Measurements from ENCODE around the gene RASL10B. TPM values are rescaled to one million over a fixed set of nuclear protein-coding genes. Genes with fewer than 3 reads are reported as not detected.

Gene RASL10B
- total and polyA plus RNA-seq, 10 of the 15 experiments (the other 5 are each of a cell fraction or from before 2014, with no cell fraction given): not detected

GRCh38 chr17:35764123-35764991 is 32.9 kb downstream of the RASL10B start (continued):
- TF ChIP-seq ASH2L (IDR thresholded peaks at IDR 0.05; ENCODE audit: borderline replicate concordance, low read depth): no peak
- TF ChIP-seq ZBTB11 (CRISPR knock-in tag; IDR thresholded peaks at IDR 0.05): no peak
- TF ChIP-seq MTA3 (IDR thresholded peaks at IDR 0.05; ENCODE audit: borderline replicate concordance, low read length): no peak
- no peak for TF ChIP-seq SMAD1 (IDR thresholded peaks at IDR 0.05; ENCODE audit: low read depth, partially characterized antibody)
- no peak for TF ChIP-seq USF1 (IDR thresholded peaks at IDR 0.05; ENCODE audit: borderline replicate concordance, extremely low read length, insufficient read depth, low read depth, low read length)
- TF ChIP-seq RUNX3 (IDR thresholded peaks at IDR 0.05; ENCODE audit: low read length): no peak
- TF ChIP-seq TCF7 (IDR thresholded peaks at IDR 0.05; ENCODE audit: borderline replicate concordance): no peak
- TF ChIP-seq PAX8 (IDR thresholded peaks at IDR 0.05): no peak
- TF ChIP-seq KDM1A (IDR thresholded peaks at IDR 0.05; ENCODE audit: borderline replicate concordance): no peak
- TF ChIP-seq, protein P1, sequence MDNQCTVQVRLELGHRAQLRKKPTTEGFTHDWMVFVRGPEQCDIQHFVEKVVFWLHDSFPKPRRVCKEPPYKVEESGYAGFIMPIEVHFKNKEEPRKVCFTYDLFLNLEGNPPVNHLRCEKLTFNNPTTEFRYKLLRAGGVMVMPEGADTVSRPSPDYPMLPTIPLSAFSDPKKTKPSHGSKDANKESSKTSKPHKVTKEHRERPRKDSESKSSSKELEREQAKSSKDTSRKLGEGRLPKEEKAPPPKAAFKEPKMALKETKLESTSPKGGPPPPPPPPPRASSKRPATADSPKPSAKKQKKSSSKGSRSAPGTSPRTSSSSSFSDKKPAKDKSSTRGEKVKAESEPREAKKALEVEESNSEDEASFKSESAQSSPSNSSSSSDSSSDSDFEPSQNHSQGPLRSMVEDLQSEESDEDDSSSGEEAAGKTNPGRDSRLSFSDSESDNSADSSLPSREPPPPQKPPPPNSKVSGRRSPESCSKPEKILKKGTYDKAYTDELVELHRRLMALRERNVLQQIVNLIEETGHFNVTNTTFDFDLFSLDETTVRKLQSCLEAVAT (IDR thresholded peaks at IDR 0.05): no peak
- TF ChIP-seq BMI1 (IDR thresholded peaks at IDR 0.05; ENCODE audit: borderline replicate concordance): no peak
- no peak for TF ChIP-seq MYC (IDR thresholded peaks at IDR 0.05; ENCODE audit: insufficient read depth, insufficient read length, insufficient replicate concordance, low read length, severe bottlenecking)
- 0 out of 2 replicates have a peak, but pooled peaks have one; percentile 41 for TF ChIP-seq ZNF217 (IDR thresholded peaks at IDR 0.05)
- no peak for TF ChIP-seq NFYB (IDR thresholded peaks at IDR 0.05; ENCODE audit: insufficient read depth, low read depth, low read length)
- 0 out of 2 replicates have a peak, but pooled peaks have one; percentile 43 for TF ChIP-seq NBN (IDR thresholded peaks at IDR 0.05)
- TF ChIP-seq STAT3 (IDR thresholded peaks at IDR 0.05; ENCODE audit: low read depth, low read length): no peak
- TF ChIP-seq NFXL1 (IDR thresholded peaks at IDR 0.05; ENCODE audit: borderline replicate concordance): no peak
- TF ChIP-seq, protein P2, sequence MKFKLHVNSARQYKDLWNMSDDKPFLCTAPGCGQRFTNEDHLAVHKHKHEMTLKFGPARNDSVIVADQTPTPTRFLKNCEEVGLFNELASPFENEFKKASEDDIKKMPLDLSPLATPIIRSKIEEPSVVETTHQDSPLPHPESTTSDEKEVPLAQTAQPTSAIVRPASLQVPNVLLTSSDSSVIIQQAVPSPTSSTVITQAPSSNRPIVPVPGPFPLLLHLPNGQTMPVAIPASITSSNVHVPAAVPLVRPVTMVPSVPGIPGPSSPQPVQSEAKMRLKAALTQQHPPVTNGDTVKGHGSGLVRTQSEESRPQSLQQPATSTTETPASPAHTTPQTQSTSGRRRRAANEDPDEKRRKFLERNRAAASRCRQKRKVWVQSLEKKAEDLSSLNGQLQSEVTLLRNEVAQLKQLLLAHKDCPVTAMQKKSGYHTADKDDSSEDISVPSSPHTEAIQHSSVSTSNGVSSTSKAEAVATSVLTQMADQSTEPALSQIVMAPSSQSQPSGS (IDR thresholded peaks at IDR 0.05; ENCODE audit: low read length): no peak
- no peak for TF ChIP-seq ZSCAN29 (IDR thresholded peaks at IDR 0.05)
- TF ChIP-seq, protein P3, sequence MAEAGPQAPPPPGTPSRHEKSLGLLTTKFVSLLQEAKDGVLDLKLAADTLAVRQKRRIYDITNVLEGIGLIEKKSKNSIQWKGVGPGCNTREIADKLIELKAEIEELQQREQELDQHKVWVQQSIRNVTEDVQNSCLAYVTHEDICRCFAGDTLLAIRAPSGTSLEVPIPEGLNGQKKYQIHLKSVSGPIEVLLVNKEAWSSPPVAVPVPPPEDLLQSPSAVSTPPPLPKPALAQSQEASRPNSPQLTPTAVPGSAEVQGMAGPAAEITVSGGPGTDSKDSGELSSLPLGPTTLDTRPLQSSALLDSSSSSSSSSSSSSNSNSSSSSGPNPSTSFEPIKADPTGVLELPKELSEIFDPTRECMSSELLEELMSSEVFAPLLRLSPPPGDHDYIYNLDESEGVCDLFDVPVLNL (IDR thresholded peaks at IDR 0.05; ENCODE audit: low read depth, low read length): no peak

Measured in GM12878 (cell line).